GM12878 (cell line): Measurements from ENCODE around the gene ACSF2. TPM values are rescaled to one million over a fixed set of nuclear protein-coding genes. Genes with fewer than 3 reads are reported as not detected.

Experiments
- ATAC-seq: fragments of 200-7000 bp; cut with Tn5 transposase; 3 replicates; pipeline ENCODE4 v1.9.1; 2020; ENCODE audit warnings: mild to moderate bottlenecking, moderate library complexity
- BruUV-seq: library from RNA; stranded (reverse); fragments of 400-500 nt; replicated peaks from 2 replicates; lab custom pipeline; 2021; lab: Mats Ljungman, UMichigan
- CTCF ChIA-PET: fragments of 300-600 bp; sonication (Branson Sonifier 250); formaldehyde crosslinking; extraction: SDS; loops from one replicate; lab custom pipeline; 2021; ENCODE audit warnings: inconsistent platforms; lab: Yijun Ruan, JAX
- POLR2A ChIA-PET: fragments of 350-600 bp; formaldehyde crosslinking; extraction: SDS; loops from one replicate; lab custom pipeline; 2021; ENCODE audit warnings: inconsistent platforms; lab: Charles Lee
- RAD21 ChIA-PET: fragments of 300-600 bp; sonication (Branson Sonifier 250); formaldehyde crosslinking; loops from one replicate; lab custom pipeline; 2023; ENCODE audit warnings: antibody characterized with exemption; ENCODE audit not compliant: unreplicated experiment; lab: Charles Lee
- SMC1A ChIA-PET: fragments of 300-600 bp; sonication (Branson Sonifier 250); formaldehyde crosslinking; loops from one replicate; lab custom pipeline; 2023; ENCODE audit not compliant: unreplicated experiment, uncharacterized antibody; lab: Charles Lee
- DNase-seq: peaks from one replicate; pipeline ENCODE4 v3.0.0-alpha.2; 2011; ENCODE audit warnings: low read depth, low spot score
- FAIRE-seq: peaks from 3 replicates; lab custom pipeline; 2011; peaks lifted over from hg19 to GRCh38; lab: Jason Lieb, UNC
- H2AFZ ChIP-seq: 2 replicates; pipeline ENCODE4 v1.6.0; 2011; ENCODE audit warnings: low read depth, low read length, control low read depth; ENCODE audit not compliant: control insufficient read depth
- H3K27ac ChIP-seq: 2 replicates; pipeline ENCODE4 v1.5.1; 2011; ENCODE audit warnings: control low read depth; ENCODE audit not compliant: control insufficient read depth, insufficient read depth
- H3K27me3 ChIP-seq, 2 experiments: replicated peaks in 1 of 2; 2 replicates each; pipeline versions ENCODE4 v1.6.0 to v1.6.1; 2011; ENCODE audit warnings: low read length in 1 of 2; ENCODE audit not compliant: control insufficient read depth in 2 of 2, insufficient read depth in 2 of 2
- H3K36me3 ChIP-seq, 2 experiments: 2 replicates each; pipeline ENCODE4 v1.5.1; 2011; ENCODE audit warnings: low read length in 1 of 2; ENCODE audit not compliant: control insufficient read depth in 2 of 2, insufficient read depth in 2 of 2
- H3K4me1 ChIP-seq: 2 replicates; pipeline ENCODE4 v1.6.1; 2011; ENCODE audit warnings: mild to moderate bottlenecking, low read length, moderate library complexity, mixed read lengths; ENCODE audit not compliant: control insufficient read depth, insufficient read depth
- H3K4me2 ChIP-seq: 2 replicates; pipeline ENCODE4 v1.6.0; 2011; ENCODE audit warnings: control low read depth; ENCODE audit not compliant: control insufficient read depth, insufficient read depth
- H3K4me3 ChIP-seq: fragments of 200-600 bp; sonication (generic); 2 replicates; pipeline ENCODE4 v1.5.1; 2016
- H3K79me2 ChIP-seq: 2 replicates; pipeline ENCODE4 v1.6.0; 2011; ENCODE audit warnings: low read length; ENCODE audit not compliant: control insufficient read depth, insufficient read depth
- H3K9ac ChIP-seq: 2 replicates; pipeline ENCODE4 v1.8.0; 2011; ENCODE audit warnings: low read length, control low read depth, mixed read lengths; ENCODE audit not compliant: control insufficient read depth, insufficient read depth
- H3K9me3 ChIP-seq: replicated peaks from 3 replicates; pipeline ENCODE4 v1.5.1; 2011; ENCODE audit warnings: mild to moderate bottlenecking, low read length; ENCODE audit not compliant: control insufficient read depth, insufficient read depth
- H4K20me1 ChIP-seq: 2 replicates; pipeline ENCODE4 v1.6.0; 2011; ENCODE audit not compliant: control insufficient read depth, insufficient read depth
- HDAC6 ChIP-seq: fragments of 200-600 bp; sonication (generic); IDR thresholded peaks from one replicate; pipeline ENCODE4 v1.8.0; 2017; ENCODE audit warnings: antibody characterized with exemption; ENCODE audit not compliant: unreplicated experiment
- MEF2A ChIP-seq: IDR thresholded peaks from 2 replicates; pipeline ENCODE4 v1.6.1; 2011; ENCODE audit warnings: low read depth, mild to moderate bottlenecking, low read length, moderate library complexity; ENCODE audit not compliant: insufficient read depth
- MXI1 ChIP-seq: fragments of 150-350 bp; IDR thresholded peaks from 2 replicates; pipeline ENCODE4 v1.6.1; 2011; ENCODE audit warnings: low read depth, mild to moderate bottlenecking, inconsistent platforms, low read length, improper control_type of control experiment
- NFIC ChIP-seq: IDR thresholded peaks from 2 replicates; pipeline ENCODE4 v1.6.1; 2012; ENCODE audit warnings: low read depth, mild to moderate bottlenecking, inconsistent platforms, low read length, moderate library complexity
- NFXL1 ChIP-seq: fragments of 450-650 bp; IDR thresholded peaks from 2 replicates; pipeline ENCODE4 v1.6.1; 2017; ENCODE audit warnings: antibody characterized with exemption, mild to moderate bottlenecking, borderline replicate concordance
- NR2C1 ChIP-seq: fragments of 450-650 bp; IDR thresholded peaks from 2 replicates; pipeline ENCODE4 v1.6.1; 2017; ENCODE audit warnings: antibody characterized with exemption, mild to moderate bottlenecking, moderate library complexity
- NRF1 ChIP-seq: conservative IDR thresholded peaks from 2 replicates; pipeline ENCODE4 v1.6.1; 2011; ENCODE audit warnings: mild to moderate bottlenecking, low read depth, low read length, improper control_type of control experiment
- STAT1 ChIP-seq: fragments of 450-650 bp; conservative IDR thresholded peaks from 2 replicates; pipeline ENCODE4 v1.6.1; 2014; ENCODE audit warnings: antibody characterized with exemption, mild to moderate bottlenecking
- ZNF622 ChIP-seq: fragments of 450-650 bp; IDR thresholded peaks from 2 replicates; pipeline ENCODE4 v1.6.1; 2017; ENCODE audit warnings: mild to moderate bottlenecking, inconsistent platforms
- WGBS: methylation state at CpG from one replicate; pipeline ENCODE4 v1.1.6; 2016; ENCODE audit warnings: low lambda C conversion rate; ENCODE audit not compliant: insufficient replicate concordance, insufficient coverage; ENCODE audit errors: missing lambda C conversion rate; 5-methylcytosine and 5-hydroxymethylcytosine counted together
- in situ Hi-C: fragments of 300-500 bp; cut with MboI; formaldehyde crosslinking; loops from 9 replicates; pipeline ENCODE4 v1.14.3; 2018; ENCODE audit warnings: mixed read lengths
- intact Hi-C: fragments of 100-400 bp; cut with micrococcal nuclease; formaldehyde crosslinking; loops from one replicate; pipeline ENCODE4 v1.14.2; 2022; ENCODE audit not compliant: unreplicated experiment
- polyA plus RNA-seq, 11 experiments: library from polyadenylated mRNA; depleted of rRNA in 4 of 11; unstranded in 6 of 11; stranded (reverse) in 5 of 11; fragments of >200 nt; fragmentation: Nextera tagmentation in 4 of 11; fragmentation: Illumina TruSeq in 1 of 11; extraction: Ambion mirVana in 4 of 11; extraction: Trizol in 1 of 11; gene quantifications; 1 replicate in 1 of 11; 2 replicates in 10 of 11; pipeline versions ENCODE4 v1.2.1 to v1.2.3, GENCODE V29; 2011 to 2016; ENCODE audit warnings: inconsistent platforms in 2 of 11, missing spikeins in 2 of 11, low read depth in 1 of 11
- total RNA-seq, 4 experiments: library from RNA; depleted of rRNA in 3 of 4; stranded (reverse); fragments of >200 nt in 3 of 4; fragmentation: Illumina TruSeq in 1 of 4; extraction: Trizol in 1 of 4; gene quantifications; 2 replicates each; pipeline versions ENCODE4 v1.2.1 to v1.2.3, GENCODE V29; 2013 to 2021
- TF ChIP-seq, protein P1 (sequence below): fragments of 450-650 bp; IDR thresholded peaks from 2 replicates; pipeline ENCODE4 v1.6.1; 2017; ENCODE audit warnings: antibody characterized with exemption, mild to moderate bottlenecking, moderate library complexity
- TF ChIP-seq, protein P2 (sequence below), 3 experiments: IDR thresholded peaks in 2 of 3; conservative IDR thresholded peaks in 1 of 3; 2 replicates each; pipeline ENCODE4 v1.5.1; 2011; ENCODE audit warnings: low read depth in 3 of 3, low read length in 3 of 3, mild to moderate bottlenecking in 3 of 3, control low read depth in 2 of 3, moderate library complexity in 2 of 3, inconsistent platforms in 1 of 3, mixed read lengths in 1 of 3; ENCODE audit not compliant: control insufficient read depth in 2 of 3, insufficient read depth in 1 of 3; ENCODE audit errors: extremely low read depth in 1 of 3

ACSF2 gene
- total and polyA plus RNA-seq, 10 of the 15 experiments (the other 5 are each of a cell fraction or from before 2014, with no cell fraction given), result 7.1 to 32.8 (median 16.8) TPM

DNA sequence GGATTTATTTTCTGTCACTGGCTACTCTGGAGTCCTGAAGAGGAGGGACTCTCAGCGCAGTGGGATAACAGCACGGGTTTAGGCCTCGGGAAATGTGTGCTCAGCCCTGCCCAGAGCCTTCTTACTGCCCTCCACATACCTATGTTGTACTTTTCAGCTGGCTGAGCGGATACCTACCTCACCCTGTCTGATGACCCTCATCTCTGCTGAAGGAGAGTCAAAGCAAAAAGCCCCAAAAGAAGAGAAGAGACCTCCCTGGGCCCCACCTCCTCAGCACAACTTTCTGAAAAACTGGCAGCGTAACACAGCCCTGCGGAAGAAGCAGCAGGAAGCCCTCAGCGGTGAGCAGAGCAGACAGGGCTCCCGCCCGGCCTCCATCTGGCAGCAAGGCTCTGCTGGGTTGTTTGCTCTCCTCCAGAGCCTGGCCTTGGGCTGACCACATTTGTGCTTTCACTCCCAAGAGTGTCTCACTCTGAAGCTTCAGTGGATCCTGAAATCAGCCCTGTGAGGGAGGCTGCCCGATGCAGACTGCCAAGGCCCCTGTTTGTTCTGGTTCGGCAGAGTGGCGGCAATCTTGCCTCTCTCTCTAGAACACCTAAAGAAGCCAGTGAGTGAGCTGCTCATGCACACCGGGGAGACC lies 92.5 kb downstream of the ACSF2 start:
- ChIA-PET CTCF (interaction anchor here (0.6 to 1.1 kb wide), 2 partner anchors 40 to 135 kb away, joined by 3 to 4 read pairs; partner anchors contain the start of gene RSAD1), SMC1A (no interaction called here), RAD21 (no interaction called here), POLR2A (no interaction called here)
- Histone ChIP-seq H4K20me1 (no peaks in the 10 kb centered on the region), H3K27ac (no peak overlapping the region), H2AFZ (no peak overlapping the region), H3K4me1 (no peaks in the 10 kb centered on the region), H3K79me2 (no peaks in the 10 kb centered on the region), H3K9ac (no peak overlapping the region), H3K9me3 (no peaks in the 10 kb centered on the region), H3K4me3 (no peak overlapping the region), H3K36me3 (no peaks in the 10 kb centered on the region), H3K27me3 (no peaks in the 10 kb centered on the region), H3K4me2 (no peak overlapping the region)
- ATAC-seq, result no peak
- in situ Hi-C loops, result no loop called here
- BruUV-seq, result no TSS peak
- no peak for DNase-seq
- no peak for FAIRE-seq
- WGBS, result 77% methylated on average over 13 of the region's 13 CpGs
- TF ChIP-seq NRF1 (no peak), MXI1 (no peak), STAT1 (no peak), NR2C1 (no peak), HDAC6 (no peak)
- intact Hi-C loops, result no loop called here

DNA sequence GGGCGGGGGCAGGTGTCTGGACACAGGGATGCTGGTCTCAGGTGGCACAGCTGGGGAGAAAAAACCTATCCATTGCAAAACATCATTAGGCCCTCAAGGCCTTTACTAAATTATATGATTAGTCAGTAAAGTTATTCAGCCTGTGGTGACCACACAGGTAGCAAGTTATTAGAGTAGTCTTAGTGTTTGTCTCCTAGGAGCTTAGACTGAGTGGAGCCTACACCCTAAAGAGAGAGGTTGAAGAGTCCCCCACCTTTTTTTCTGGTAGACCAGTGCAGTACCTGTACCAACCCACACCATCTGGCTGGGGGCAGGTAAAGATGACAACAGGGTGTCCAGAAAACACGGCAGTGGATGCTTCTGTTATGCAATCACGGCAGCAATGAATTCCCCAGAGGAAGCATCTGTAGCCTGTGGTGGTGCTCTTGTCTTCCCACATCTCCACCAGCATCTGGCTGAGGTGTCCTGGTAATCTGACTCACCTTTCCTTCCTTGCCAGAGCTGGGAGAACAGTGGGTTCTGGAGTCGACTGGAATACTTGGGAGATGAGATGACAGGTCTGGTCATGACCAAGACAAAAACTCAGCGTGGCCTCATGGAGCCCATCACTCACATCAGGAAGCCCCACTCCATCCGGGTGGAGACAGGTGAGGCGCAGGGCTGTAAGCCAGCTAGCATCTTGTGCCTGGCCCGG lies 93.3 kb downstream of the ACSF2 start:
- Histone ChIP-seq H3K27me3 (no peaks in the 10 kb centered on the region; a peak in 1 of 4 replicates), H3K4me3 (no peak overlapping the region), H3K4me1 (no peaks in the 10 kb centered on the region), H3K36me3 (no peaks in the 10 kb centered on the region), H3K4me2 (no peak overlapping the region), H3K9ac (no peak overlapping the region), H3K27ac (no peak overlapping the region), H2AFZ (no peak overlapping the region), H3K9me3 (no peaks in the 10 kb centered on the region), H3K79me2 (no peaks in the 10 kb centered on the region), H4K20me1 (no peaks in the 10 kb centered on the region)
- in situ Hi-C loops, result no loop called here
- no TSS peak for BruUV-seq
- 52% methylated on average over 8 of the region's 8 CpGs for WGBS
- ChIA-PET RAD21 (no interaction called here), CTCF (interaction anchor here (1.1 kb wide), 1 partner anchor 41 kb away, joined by 4 read pairs; the partner anchor contains the start of gene RSAD1), SMC1A (no interaction called here), POLR2A (no interaction called here)
- DNase-seq (no peak), ATAC-seq (no peak), FAIRE-seq (no peak)
- intact Hi-C loops, result no loop called here
- TF ChIP-seq MEF2A (no peak), NFXL1 (no peak), NFIC (no peak), ZNF622 (no peak)
- TF ChIP-seq, protein P1, sequence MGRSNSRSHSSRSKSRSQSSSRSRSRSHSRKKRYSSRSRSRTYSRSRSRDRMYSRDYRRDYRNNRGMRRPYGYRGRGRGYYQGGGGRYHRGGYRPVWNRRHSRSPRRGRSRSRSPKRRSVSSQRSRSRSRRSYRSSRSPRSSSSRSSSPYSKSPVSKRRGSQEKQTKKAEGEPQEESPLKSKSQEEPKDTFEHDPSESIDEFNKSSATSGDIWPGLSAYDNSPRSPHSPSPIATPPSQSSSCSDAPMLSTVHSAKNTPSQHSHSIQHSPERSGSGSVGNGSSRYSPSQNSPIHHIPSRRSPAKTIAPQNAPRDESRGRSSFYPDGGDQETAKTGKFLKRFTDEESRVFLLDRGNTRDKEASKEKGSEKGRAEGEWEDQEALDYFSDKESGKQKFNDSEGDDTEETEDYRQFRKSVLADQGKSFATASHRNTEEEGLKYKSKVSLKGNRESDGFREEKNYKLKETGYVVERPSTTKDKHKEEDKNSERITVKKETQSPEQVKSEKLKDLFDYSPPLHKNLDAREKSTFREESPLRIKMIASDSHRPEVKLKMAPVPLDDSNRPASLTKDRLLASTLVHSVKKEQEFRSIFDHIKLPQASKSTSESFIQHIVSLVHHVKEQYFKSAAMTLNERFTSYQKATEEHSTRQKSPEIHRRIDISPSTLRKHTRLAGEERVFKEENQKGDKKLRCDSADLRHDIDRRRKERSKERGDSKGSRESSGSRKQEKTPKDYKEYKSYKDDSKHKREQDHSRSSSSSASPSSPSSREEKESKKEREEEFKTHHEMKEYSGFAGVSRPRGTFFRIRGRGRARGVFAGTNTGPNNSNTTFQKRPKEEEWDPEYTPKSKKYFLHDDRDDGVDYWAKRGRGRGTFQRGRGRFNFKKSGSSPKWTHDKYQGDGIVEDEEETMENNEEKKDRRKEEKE, result no peak
- TF ChIP-seq, protein P2, sequence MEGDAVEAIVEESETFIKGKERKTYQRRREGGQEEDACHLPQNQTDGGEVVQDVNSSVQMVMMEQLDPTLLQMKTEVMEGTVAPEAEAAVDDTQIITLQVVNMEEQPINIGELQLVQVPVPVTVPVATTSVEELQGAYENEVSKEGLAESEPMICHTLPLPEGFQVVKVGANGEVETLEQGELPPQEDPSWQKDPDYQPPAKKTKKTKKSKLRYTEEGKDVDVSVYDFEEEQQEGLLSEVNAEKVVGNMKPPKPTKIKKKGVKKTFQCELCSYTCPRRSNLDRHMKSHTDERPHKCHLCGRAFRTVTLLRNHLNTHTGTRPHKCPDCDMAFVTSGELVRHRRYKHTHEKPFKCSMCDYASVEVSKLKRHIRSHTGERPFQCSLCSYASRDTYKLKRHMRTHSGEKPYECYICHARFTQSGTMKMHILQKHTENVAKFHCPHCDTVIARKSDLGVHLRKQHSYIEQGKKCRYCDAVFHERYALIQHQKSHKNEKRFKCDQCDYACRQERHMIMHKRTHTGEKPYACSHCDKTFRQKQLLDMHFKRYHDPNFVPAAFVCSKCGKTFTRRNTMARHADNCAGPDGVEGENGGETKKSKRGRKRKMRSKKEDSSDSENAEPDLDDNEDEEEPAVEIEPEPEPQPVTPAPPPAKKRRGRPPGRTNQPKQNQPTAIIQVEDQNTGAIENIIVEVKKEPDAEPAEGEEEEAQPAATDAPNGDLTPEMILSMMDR (IDR thresholded peaks at IDR 0.05 in 2 of 3, conservative IDR thresholded peaks at IDR 0.05 in 1 of 3; ENCODE audit: control insufficient read depth in 2 of 3, extremely low read depth in 1 of 3, insufficient read depth in 1 of 3, low read depth in 3 of 3, low read length in 3 of 3), result no peak
